ENCODE measurements around the gene PREX1.

PREX1 gene

DNA sequence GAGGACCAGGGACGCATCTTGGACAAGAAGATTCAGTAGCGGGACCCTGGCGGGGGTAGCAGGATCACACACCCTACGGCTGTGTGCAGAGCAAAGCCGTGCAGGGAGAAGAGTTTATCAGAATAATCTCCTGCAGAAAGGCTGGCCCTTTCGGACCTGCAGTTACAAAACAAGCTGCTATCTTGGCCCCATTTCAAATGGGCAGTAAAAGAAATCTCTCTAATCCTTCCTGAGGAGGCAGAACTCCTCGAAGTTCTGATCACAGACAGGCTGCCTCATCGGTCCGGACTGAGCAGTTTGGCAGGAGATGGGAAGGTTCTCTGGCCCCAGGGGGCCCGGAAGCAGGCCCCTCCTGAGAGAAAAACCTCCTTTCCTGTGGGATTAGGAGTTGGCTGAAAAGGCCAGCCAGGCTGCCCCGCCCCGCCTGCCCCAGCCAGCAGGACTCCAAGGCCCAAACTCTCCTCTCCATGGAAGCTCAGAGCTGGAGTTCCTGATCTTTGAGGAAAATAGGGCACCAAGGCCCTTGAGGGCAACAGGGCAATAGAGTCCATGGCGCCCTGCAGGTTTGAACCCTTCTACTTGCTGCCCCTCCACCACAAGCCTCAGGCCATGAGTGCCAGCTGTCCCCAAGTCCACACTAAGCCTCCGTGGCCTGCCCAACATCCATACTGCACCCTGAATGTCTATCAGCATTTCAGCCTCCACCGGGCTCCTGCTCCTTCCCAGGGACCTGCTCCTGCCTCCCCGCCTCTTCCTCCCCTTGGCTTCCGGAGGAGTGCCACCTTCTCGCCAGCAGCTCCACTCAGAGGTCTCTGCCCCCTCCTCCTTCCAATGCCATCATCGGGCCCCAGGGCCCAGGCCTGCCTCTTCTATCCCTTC, 141.3 kb downstream of the PREX1 start:
- Histone ChIP-seq H3K27me3 (ENCODE audit: insufficient read depth, insufficient read length) (no peaks in the 10 kb centered on the region), H3K9me3 (ENCODE audit: insufficient read depth, low read length) (no peaks in the 10 kb centered on the region), H3K36me3 (ENCODE audit: insufficient read depth, insufficient read length, low read length) (peaks cover 6% of the 10 kb centered on the region), H3K4me3 (ENCODE audit: insufficient read length, low read depth) (no peak overlapping the region), H3K4me1 (ENCODE audit: insufficient read depth, insufficient read length) (peaks cover 27% of the 10 kb centered on the region), H3K9ac (ENCODE audit: insufficient read length, low read depth) (peak overlapping the region; percentile 37)
- TF ChIP-seq ZNF274 (IDR thresholded peaks at IDR 0.05; ENCODE audit: low read depth, low read length) (no peak), YY1 (IDR thresholded peaks at IDR 0.05; ENCODE audit: insufficient read depth, insufficient read length) (no peak), SUZ12 (IDR thresholded peaks at IDR 0.05; ENCODE audit: extremely low read depth, insufficient read depth, insufficient read length) (no peak)
- DNase-seq (ENCODE audit: low read depth, low spot score), result no peak

DNA sequence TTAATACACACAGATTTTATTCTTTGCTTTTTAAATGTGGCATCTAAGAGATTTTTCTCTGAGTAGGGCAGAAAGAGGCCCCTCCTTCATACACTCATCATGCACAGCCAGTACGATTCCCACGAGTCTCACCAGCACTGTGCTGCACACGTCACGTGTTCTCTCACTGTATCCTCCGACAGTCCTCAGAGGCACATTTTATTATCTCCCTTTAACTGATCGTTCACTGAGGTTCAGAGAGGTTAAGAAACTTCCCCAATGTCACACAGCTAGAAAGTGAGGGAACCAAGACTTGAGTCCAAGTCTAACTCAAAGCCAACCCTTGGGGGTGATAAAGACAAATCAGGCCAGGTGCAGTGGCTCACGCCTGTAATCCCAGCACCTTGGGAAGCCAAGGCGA, 142.5 kb downstream of the PREX1 start:
- Histone ChIP-seq H3K36me3 (ENCODE audit: insufficient read depth, insufficient read length, low read length) (peaks cover 7% of the 10 kb centered on the region), H3K27me3 (ENCODE audit: insufficient read depth, insufficient read length) (no peaks in the 10 kb centered on the region), H3K9ac (ENCODE audit: insufficient read length, low read depth) (no peak overlapping the region), H3K4me3 (ENCODE audit: insufficient read length, low read depth) (no peak overlapping the region), H3K4me1 (ENCODE audit: insufficient read depth, insufficient read length) (peaks cover 27% of the 10 kb centered on the region), H3K9me3 (ENCODE audit: insufficient read depth, low read length) (no peaks in the 10 kb centered on the region)
- no peak for TF ChIP-seq SUZ12 (IDR thresholded peaks at IDR 0.05; ENCODE audit: extremely low read depth, insufficient read depth, insufficient read length)
- no peak for TF ChIP-seq ZNF274 (IDR thresholded peaks at IDR 0.05; ENCODE audit: low read depth, low read length)
- no peak for TF ChIP-seq YY1 (IDR thresholded peaks at IDR 0.05; ENCODE audit: insufficient read depth, insufficient read length)
- no peak for DNase-seq (ENCODE audit: low read depth, low spot score)

DNA sequence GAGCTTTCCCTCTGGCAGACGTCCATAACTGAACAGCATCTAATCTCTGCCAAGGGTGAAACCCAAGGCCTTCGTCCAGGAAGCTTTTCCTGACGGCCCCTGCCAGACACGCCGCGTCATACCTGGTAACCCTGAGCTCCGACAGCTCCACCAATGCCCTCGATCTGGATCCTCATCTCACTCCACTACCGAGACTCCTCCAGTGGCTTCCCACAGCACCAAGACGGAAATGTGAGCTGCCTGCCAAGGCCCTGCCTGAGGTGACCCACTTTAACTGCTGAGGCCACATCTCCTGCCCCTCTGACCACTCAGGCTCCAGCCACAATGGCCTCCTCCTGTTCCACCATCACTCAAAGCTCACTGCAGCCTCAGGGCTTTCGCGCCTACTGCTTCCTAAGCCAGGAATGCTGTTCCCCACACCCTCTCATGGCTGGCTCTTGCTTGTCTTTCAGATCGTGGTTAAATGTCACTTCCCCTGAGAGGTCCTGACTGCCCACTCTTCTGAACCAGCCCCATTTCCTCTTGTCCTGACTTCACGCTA, 143.2 kb downstream of the PREX1 start:
- TF ChIP-seq YY1 (IDR thresholded peaks at IDR 0.05; ENCODE audit: insufficient read depth, insufficient read length) (peak; percentile 34), ZNF274 (IDR thresholded peaks at IDR 0.05; ENCODE audit: low read depth, low read length) (no peak)
- peaks cover 7% of the 10 kb centered on the region for H3K36me3 ChIP-seq (ENCODE audit: insufficient read depth, insufficient read length, low read length)
- peaks cover 34% of the 10 kb centered on the region for H3K4me1 ChIP-seq (ENCODE audit: insufficient read depth, insufficient read length)
- H3K4me3 ChIP-seq (ENCODE audit: insufficient read length, low read depth), result no peak overlapping the region
- no peaks in the 10 kb centered on the region for H3K9me3 ChIP-seq (ENCODE audit: insufficient read depth, low read length)
- no peak overlapping the region for H3K9ac ChIP-seq (ENCODE audit: insufficient read length, low read depth)
- no peaks in the 10 kb centered on the region for H3K27me3 ChIP-seq (ENCODE audit: insufficient read depth, insufficient read length)
- DNase-seq (ENCODE audit: low read depth, low spot score), result no peak

DNA sequence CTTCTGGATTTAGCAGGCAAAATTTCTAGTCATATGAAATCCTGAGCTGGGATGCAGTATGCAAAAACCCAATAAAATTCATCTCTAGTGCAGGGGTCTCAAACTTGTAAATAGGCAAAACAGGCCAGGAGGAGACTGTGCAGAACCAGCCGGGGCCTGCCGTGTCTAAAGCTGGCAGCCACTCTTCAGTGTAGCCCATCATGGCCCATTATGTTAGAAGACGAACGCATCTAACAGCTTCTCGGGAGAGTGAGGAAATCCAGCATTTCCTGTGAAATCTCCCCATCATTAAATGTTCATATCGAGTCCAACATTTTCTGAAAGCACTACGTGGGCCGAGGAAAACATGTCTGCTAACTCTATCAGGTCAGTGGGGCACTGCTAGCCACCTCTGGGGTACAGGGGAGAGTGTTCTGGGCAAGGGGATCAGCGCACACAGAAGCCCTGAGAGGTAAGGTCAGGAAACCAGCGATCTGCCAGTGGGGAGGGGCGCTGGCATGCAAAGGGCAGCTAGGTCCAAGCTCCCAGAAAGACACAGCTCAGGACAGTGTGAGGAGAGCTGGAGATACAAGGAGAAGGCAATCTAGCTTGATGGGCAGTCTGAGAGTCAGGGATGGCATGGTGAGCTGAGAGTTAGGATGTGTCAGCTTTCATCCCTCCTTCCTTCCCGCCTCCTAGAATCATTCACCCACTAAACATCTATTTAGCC, 144.2 kb downstream of the PREX1 start:
- TF ChIP-seq ZNF274 (IDR thresholded peaks at IDR 0.05; ENCODE audit: low read depth, low read length) (no peak), YY1 (IDR thresholded peaks at IDR 0.05; ENCODE audit: insufficient read depth, insufficient read length) (no peak), SUZ12 (IDR thresholded peaks at IDR 0.05; ENCODE audit: extremely low read depth, insufficient read depth, insufficient read length) (no peak)
- Histone ChIP-seq H3K9me3 (ENCODE audit: insufficient read depth, low read length) (no peaks in the 10 kb centered on the region), H3K9ac (ENCODE audit: insufficient read length, low read depth) (no peak overlapping the region), H3K27me3 (ENCODE audit: insufficient read depth, insufficient read length) (no peaks in the 10 kb centered on the region), H3K36me3 (ENCODE audit: insufficient read depth, insufficient read length, low read length) (peaks cover 15% of the 10 kb centered on the region), H3K4me1 (ENCODE audit: insufficient read depth, insufficient read length) (peaks cover 36% of the 10 kb centered on the region), H3K4me3 (ENCODE audit: insufficient read length, low read depth) (no peak overlapping the region)
- no peak for DNase-seq (ENCODE audit: low read depth, low spot score)

DNA sequence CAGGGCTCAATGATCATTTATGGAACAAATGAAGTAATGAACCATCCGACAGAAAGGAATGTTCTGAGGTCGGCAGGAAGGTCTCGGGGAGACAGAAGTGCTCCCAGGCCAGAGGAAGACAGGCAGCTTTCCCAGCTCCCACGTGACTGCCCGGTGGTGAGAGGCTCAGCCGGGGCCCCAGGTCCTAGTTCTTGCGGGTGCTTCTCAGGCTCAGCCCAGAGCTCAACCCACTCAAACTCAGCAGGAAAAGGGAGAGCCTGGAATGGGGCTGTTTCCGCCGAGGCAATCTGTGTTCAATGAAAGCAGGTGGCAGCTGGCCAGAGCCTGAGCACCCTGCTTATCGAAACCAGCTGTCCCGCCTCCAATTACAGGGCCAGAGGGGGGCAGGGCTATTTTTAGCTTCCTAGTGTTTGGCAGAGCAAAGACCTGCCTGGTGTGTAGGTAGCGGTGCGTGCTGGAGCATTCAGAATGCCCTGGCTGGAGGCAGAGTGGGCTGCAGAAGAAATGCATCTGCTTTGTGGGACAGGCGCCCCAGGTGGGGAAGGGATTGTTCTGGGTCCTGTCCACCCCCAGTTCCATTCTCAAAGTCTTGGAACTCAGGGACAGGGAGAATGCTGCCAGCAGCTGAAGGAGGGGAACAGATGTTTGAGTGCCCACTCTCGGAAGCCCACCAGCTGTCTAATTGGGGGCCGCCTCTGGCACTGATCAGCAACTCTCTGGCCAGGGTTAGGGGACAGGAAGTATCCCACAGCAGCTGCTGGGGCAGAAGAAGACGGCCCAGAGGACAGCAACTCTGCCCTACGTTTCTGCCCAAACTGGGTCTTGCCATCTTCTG, 145.1 kb downstream of the PREX1 start:
- Histone ChIP-seq H3K4me1 (ENCODE audit: insufficient read depth, insufficient read length) (peaks cover 36% of the 10 kb centered on the region), H3K27me3 (ENCODE audit: insufficient read depth, insufficient read length) (no peaks in the 10 kb centered on the region), H3K4me3 (ENCODE audit: insufficient read length, low read depth) (no peak overlapping the region), H3K9me3 (ENCODE audit: insufficient read depth, low read length) (no peaks in the 10 kb centered on the region), H3K9ac (ENCODE audit: insufficient read length, low read depth) (no peak overlapping the region), H3K36me3 (ENCODE audit: insufficient read depth, insufficient read length, low read length) (peaks cover 15% of the 10 kb centered on the region)
- DNase-seq (ENCODE audit: low read depth, low spot score), result no peak
- TF ChIP-seq ZNF274 (IDR thresholded peaks at IDR 0.05; ENCODE audit: low read depth, low read length), result no peak
- TF ChIP-seq SUZ12 (IDR thresholded peaks at IDR 0.05; ENCODE audit: extremely low read depth, insufficient read depth, insufficient read length), result no peak
- no peak for TF ChIP-seq YY1 (IDR thresholded peaks at IDR 0.05; ENCODE audit: insufficient read depth, insufficient read length)

DNA sequence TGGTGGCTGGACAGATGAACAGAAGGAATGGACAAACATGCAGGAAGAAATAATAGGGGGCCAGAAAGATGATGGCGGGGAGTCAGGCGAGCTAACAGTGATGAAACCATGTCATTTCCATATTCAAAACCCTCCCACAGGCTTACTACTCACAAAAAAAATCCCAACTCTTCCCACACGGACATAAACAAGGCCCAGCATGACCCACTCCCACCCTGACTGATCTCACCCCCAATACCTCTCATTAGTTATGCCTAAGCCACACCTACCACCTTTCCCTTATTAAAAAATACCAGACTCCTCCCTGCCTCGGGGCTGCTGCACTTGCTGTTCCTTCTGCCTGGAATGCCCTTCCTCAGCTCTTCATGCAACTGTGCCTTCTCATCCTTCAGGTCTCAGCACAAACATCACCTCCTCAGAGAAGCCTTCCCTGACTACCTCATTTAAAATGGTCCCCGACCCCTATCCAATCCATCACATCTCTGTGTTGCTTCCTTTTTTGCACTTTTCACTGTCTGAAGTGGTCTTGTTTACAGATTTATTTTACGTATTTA, 145.8 kb downstream of the PREX1 start:
- H3K9me3 ChIP-seq (ENCODE audit: insufficient read depth, low read length), result no peaks in the 10 kb centered on the region
- no peak for DNase-seq (ENCODE audit: low read depth, low spot score)
- no peaks in the 10 kb centered on the region for H3K27me3 ChIP-seq (ENCODE audit: insufficient read depth, insufficient read length)
- peaks cover 37% of the 10 kb centered on the region for H3K4me1 ChIP-seq (ENCODE audit: insufficient read depth, insufficient read length)
- H3K4me3 ChIP-seq (ENCODE audit: insufficient read length, low read depth), result no peak overlapping the region
- TF ChIP-seq SUZ12 (IDR thresholded peaks at IDR 0.05; ENCODE audit: extremely low read depth, insufficient read depth, insufficient read length) (no peak), ZNF274 (IDR thresholded peaks at IDR 0.05; ENCODE audit: low read depth, low read length) (no peak), YY1 (IDR thresholded peaks at IDR 0.05; ENCODE audit: insufficient read depth, insufficient read length) (no peak)
- no peak overlapping the region for H3K9ac ChIP-seq (ENCODE audit: insufficient read length, low read depth)
- peaks cover 15% of the 10 kb centered on the region for H3K36me3 ChIP-seq (ENCODE audit: insufficient read depth, insufficient read length, low read length)

Measured in NT2/D1 (cell line).